Lung (tissue), 12 donors: ENCODE measurements around the gene ABCC11. TPM values are rescaled to one million over a fixed set of nuclear protein-coding genes. Genes with fewer than 3 reads are reported as not detected.

Experiments used
- ATAC-seq: fragments of 200-7000 bp; cut with Tn5 transposase; one replicate; pipeline ENCODE4 v1.9.1; 2020; ENCODE audit warnings: moderate number of reproducible peaks; ENCODE audit not compliant: insufficient read depth, low FRiP score
- DNase-seq, 3 donors: peaks; one replicate each; pipeline ENCODE4 v3.0.0-alpha.2; 2013 to 2017
- H3K27ac ChIP-seq, 2 donors: one replicate each; pipeline ENCODE4 v1.5.1; 2013; ENCODE audit warnings: mild to moderate bottlenecking in 2 of 2, moderate library complexity in 2 of 2, control low read depth in 1 of 2, inconsistent platforms in 1 of 2, low read depth in 1 of 2, low read length in 1 of 2
- H3K27me3 ChIP-seq, 3 donors: one replicate each; pipeline ENCODE4 v1.5.1; 2013; ENCODE audit warnings: low read length in 2 of 3; ENCODE audit not compliant: control insufficient read depth in 3 of 3, insufficient read depth in 3 of 3
- H3K36me3 ChIP-seq, 4 donors: one replicate each; pipeline ENCODE4 v1.5.1; 2013; ENCODE audit warnings: low read length in 4 of 4, mild to moderate bottlenecking in 1 of 4, moderate library complexity in 1 of 4; ENCODE audit not compliant: control insufficient read depth in 4 of 4, insufficient read depth in 4 of 4
- H3K4me1 ChIP-seq, 5 donors: one replicate each; pipeline ENCODE4 v1.5.1; 2013; ENCODE audit warnings: low read length in 5 of 5, mild to moderate bottlenecking in 2 of 5, moderate library complexity in 1 of 5; ENCODE audit not compliant: control insufficient read depth in 5 of 5, insufficient read depth in 5 of 5
- H3K4me3 ChIP-seq: one replicate; pipeline ENCODE4 v1.5.1; 2013; ENCODE audit warnings: mild to moderate bottlenecking, control low read depth, moderate library complexity
- H3K9ac ChIP-seq, 2 donors: one replicate each; pipeline ENCODE4 v1.5.1; 2013; ENCODE audit warnings: low read length in 2 of 2, control low read depth in 1 of 2; ENCODE audit not compliant: insufficient read depth in 1 of 2
- H3K9me3 ChIP-seq, 4 donors: one replicate each; pipeline ENCODE4 v1.5.1; 2013; ENCODE audit warnings: low read length in 3 of 4, mild to moderate bottlenecking in 1 of 4, moderate library complexity in 1 of 4; ENCODE audit not compliant: control insufficient read depth in 4 of 4, insufficient read depth in 3 of 4
- WGBS, 2 donors: extraction: QIAGEN DNeasy Blood & Tissue Kit; methylation state at CpG; one replicate each; pipeline ENCODE4 v1.1.7; 2013; 5-methylcytosine and 5-hydroxymethylcytosine counted together
- polyA plus RNA-seq, 2 donors: library from polyadenylated mRNA; stranded (reverse); fragments of 200-250 nt; gene quantifications; one replicate each; pipeline ENCODE4 v1.2.1, GENCODE V29; 2013
- total RNA-seq, 2 donors: library from RNA; depleted of rRNA in 1 of 2; stranded (reverse); fragments of >200 nt in 1 of 2; gene quantifications; one replicate each; pipeline ENCODE4 v1.2.1, GENCODE V29; 2014 to 2021
- TF ChIP-seq, protein P1 (sequence below): IDR thresholded peaks from 2 replicates; pipeline ENCODE4 v1.5.1; 2012; ENCODE audit warnings: mild to moderate bottlenecking; ENCODE audit errors: control extremely low read depth, extremely low read depth
- donor health status: control.
- donor health status: control.
- donor health status: Bipolar disorder and iron deficiency.
- donor health status: healthy.
- donor health status: DM: yes; HTN: yes; CAD: no.

ABCC11 gene
- total and polyA plus RNA-seq, 4 donors: 0.08 to 1.3 (median 0.25) TPM

DNA sequence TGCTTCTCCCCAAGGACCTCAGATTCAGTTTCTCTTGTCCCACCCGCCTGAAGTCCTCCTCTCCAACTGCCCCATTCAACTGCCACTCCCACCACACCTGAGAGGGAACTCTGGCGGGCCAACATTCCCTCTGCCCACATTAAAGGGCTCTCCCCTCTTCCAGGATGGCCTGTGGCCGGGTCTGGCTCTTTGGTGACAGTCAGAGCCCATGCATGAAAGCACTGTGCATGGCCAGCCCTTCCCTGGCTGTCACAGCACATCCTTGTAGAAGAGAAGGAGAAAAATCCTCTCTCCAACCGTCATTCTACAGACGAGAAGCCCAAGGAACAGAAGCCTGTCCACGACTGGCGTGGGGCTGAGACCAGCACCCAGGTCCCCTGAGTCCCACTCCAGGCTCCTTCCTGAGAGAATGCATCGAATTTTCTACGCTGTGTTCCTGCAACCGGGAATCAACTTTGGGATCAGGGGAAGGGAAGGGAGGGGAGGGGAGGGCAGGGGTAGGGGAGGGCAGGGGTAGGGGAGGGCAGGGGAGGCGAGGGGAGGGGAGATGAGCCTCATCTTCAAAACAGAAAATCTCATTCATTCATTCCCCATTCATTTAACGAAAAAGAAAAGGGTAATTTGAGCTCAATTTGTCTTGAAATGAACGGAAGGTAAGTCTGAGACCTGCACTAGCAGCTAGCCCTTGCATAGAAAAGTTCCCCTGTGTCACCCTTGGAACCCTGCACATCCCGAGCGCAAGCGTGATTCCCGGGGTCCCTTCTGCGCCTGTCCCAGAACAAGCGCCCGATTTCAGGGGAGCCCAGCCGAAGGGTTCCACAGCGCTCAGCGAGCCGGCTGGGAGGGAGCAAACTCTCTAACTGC is 91.2 kb downstream of the ABCC11 start, which contains the start of gene ABCC12:
TSS of gene ABCC12 (minus strand) at position 68 of the 864 bp plus-strand sequence. CDS start 9,569 bp downstream, outside the sequence.
- H3K4me3 ChIP-seq: no peak within 1 kb of the TSS
- 43 to 69% methylated on average over 24 of the region's 24 CpGs for WGBS, 2 donors
- ATAC-seq: no peak

DNA sequence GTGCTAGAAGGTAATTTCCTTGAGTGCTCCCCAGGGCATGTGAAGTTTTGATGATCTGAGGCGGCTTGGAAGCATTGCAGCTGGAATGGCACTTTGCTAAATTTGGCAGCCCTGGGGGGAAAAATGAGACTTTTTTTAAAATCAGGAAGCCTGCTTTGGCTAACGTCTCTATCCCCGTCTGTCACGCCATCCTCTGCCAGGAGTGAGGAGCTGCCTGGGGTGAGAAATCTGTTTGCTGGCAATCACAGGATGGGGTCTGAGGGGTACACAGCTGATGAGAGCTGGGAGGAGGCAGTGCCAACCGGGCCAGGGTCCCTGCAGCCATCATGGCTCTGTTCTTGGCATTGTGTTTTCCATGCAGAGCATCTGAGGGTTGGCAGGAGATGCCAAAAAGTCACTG is 93.6 kb downstream of the ABCC11 start:
- H3K27me3 ChIP-seq: peaks cover 0 to 3% (median 0%) of the 10 kb centered on the region in 3 donors
- WGBS, 2 donors: 64 to 84% methylated on average over 5 of the region's 5 CpGs
- H3K36me3 ChIP-seq: no peaks in the 10 kb centered on the region
- no peak overlapping the region for H3K4me3 ChIP-seq
- no peak overlapping the region for H3K27ac ChIP-seq
- no peaks in the 10 kb centered on the region for H3K9me3 ChIP-seq
- DNase-seq (peak in 2 of 3 donors; percentile 56 to 61), ATAC-seq (no peak)
- TF ChIP-seq, protein P1, sequence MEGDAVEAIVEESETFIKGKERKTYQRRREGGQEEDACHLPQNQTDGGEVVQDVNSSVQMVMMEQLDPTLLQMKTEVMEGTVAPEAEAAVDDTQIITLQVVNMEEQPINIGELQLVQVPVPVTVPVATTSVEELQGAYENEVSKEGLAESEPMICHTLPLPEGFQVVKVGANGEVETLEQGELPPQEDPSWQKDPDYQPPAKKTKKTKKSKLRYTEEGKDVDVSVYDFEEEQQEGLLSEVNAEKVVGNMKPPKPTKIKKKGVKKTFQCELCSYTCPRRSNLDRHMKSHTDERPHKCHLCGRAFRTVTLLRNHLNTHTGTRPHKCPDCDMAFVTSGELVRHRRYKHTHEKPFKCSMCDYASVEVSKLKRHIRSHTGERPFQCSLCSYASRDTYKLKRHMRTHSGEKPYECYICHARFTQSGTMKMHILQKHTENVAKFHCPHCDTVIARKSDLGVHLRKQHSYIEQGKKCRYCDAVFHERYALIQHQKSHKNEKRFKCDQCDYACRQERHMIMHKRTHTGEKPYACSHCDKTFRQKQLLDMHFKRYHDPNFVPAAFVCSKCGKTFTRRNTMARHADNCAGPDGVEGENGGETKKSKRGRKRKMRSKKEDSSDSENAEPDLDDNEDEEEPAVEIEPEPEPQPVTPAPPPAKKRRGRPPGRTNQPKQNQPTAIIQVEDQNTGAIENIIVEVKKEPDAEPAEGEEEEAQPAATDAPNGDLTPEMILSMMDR: no peak
- peaks cover 0 to 9% (median 0%) of the 10 kb centered on the region in 5 donors for H3K4me1 ChIP-seq
- H3K9ac ChIP-seq: no peak overlapping the region

More for the DNA sequence above, 91.2 kb downstream of the ABCC11 start, which contains the start of gene ABCC12:
- H3K9me3 ChIP-seq: no peaks in the 10 kb centered on the region
- H3K9ac ChIP-seq: no peak within 1 kb of the TSS
- TF ChIP-seq, protein P1: no peak
- peaks cover 0 to 9% (median 0%) of the 10 kb centered on the region in 5 donors for H3K4me1 ChIP-seq
- DNase-seq: no peak
- H3K36me3 ChIP-seq: no peaks in the 10 kb centered on the region
- no peak within 1 kb of the TSS for H3K27ac ChIP-seq
- peaks cover 0 to 3% (median 0%) of the 10 kb centered on the region in 3 donors for H3K27me3 ChIP-seq

DNA sequence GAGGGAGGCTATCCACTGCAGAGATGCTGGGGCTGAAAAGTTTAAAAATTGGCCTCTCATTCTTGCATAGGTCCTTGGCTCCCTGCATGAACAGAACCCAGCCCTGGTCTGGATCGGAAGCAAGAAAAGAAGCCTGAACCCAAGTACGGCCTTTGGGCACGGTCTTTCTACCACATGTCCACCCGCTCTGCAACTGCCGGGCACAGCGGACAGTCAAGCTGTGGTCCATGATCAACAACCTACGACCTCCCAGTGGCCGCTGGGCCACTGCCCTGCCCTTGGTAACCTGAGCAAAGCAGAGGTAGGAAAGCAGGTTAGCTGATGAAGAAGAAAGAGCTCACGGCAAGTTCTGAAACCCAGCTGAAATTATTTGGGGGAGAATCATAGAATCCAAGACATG is 95.1 kb downstream of the ABCC11 start:
- no peaks in the 10 kb centered on the region for H3K36me3 ChIP-seq
- TF ChIP-seq, protein P1: no peak
- WGBS, 2 donors: 96 to 97% methylated on average over 9 of the region's 9 CpGs

More for the DNA sequence above, 95.1 kb downstream of the ABCC11 start:
- Histone ChIP-seq H3K9ac (no peak overlapping the region), H3K4me3 (no peak overlapping the region), H3K27ac (no peak overlapping the region), H3K27me3 (peaks cover 0 to 2% (median 0%) of the 10 kb centered on the region in 3 donors), H3K4me1 (peaks cover 0 to 9% (median 0%) of the 10 kb centered on the region in 5 donors), H3K9me3 (no peaks in the 10 kb centered on the region)
- DNase-seq (no peak), ATAC-seq (no peak)
